ENCODE results near the gene C12orf60. TPM values are rescaled to one million over a fixed set of nuclear protein-coding genes. Genes with fewer than 3 reads are reported as not detected.
"Not testable (repeated sequence)": the region's sequence is repeated elsewhere in the genome, so short reads cannot be mapped to it uniquely, and the experiment has no call there.

C12orf60 gene
- total RNA-seq, 1 experiment from 2014 or later = 0.54 TPM

DNA sequence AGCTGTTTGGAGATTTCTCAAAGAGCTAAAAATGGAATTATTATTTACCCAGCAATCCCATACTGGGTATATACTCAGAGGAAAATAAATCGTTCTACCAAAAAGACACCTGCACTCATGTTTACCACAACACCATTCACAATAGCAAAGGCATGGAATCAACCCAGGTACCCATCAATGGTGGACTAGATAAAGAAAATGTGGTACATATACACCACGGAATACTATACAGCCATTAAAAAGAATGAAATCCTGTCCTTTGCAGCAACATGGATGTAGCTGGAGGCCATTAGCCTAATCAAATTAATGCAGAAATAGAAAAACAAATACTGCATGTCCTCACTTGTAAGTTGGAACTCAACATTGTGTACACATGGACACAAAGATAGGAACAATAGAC is 38.1 kb upstream of the C12orf60 start:
- intact Hi-C loops (cut with micrococcal nuclease; ENCODE audit: unreplicated experiment) = no loop called here
- CTCF ChIA-PET = no interaction called here
- Histone ChIP-seq H3K27ac (ENCODE audit: low read length) (no peak overlapping the region), H3K36me3 (ENCODE audit: control insufficient read depth, insufficient read depth, low read length) (no peaks in the 10 kb centered on the region; the same call in 1 of the 2 replicates), H3K9me3 (ENCODE audit: control insufficient read depth, insufficient read depth, low read depth, low read length) (no peaks in the 10 kb centered on the region), H3K27me3 (ENCODE audit: control insufficient read depth, insufficient read depth, low read length) (no peaks in the 10 kb centered on the region), H3K4me3 (ENCODE audit: low read depth in 2 of 2, low read length in 2 of 2) (no peak overlapping the region), H3K4me1 (ENCODE audit: control insufficient read depth, insufficient read depth, low read length) (no peaks in the 10 kb centered on the region)
- no peak for ATAC-seq
- DNase-seq (ENCODE audit: low read depth, low spot score) = no peak
- POLR2A ChIA-PET = no interaction called here
- BruUV-seq (replicated peaks) = no TSS peak
- TF ChIP-seq, protein P1, sequence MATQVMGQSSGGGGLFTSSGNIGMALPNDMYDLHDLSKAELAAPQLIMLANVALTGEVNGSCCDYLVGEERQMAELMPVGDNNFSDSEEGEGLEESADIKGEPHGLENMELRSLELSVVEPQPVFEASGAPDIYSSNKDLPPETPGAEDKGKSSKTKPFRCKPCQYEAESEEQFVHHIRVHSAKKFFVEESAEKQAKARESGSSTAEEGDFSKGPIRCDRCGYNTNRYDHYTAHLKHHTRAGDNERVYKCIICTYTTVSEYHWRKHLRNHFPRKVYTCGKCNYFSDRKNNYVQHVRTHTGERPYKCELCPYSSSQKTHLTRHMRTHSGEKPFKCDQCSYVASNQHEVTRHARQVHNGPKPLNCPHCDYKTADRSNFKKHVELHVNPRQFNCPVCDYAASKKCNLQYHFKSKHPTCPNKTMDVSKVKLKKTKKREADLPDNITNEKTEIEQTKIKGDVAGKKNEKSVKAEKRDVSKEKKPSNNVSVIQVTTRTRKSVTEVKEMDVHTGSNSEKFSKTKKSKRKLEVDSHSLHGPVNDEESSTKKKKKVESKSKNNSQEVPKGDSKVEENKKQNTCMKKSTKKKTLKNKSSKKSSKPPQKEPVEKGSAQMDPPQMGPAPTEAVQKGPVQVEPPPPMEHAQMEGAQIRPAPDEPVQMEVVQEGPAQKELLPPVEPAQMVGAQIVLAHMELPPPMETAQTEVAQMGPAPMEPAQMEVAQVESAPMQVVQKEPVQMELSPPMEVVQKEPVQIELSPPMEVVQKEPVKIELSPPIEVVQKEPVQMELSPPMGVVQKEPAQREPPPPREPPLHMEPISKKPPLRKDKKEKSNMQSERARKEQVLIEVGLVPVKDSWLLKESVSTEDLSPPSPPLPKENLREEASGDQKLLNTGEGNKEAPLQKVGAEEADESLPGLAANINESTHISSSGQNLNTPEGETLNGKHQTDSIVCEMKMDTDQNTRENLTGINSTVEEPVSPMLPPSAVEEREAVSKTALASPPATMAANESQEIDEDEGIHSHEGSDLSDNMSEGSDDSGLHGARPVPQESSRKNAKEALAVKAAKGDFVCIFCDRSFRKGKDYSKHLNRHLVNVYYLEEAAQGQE (IDR thresholded peaks at IDR 0.05; ENCODE audit: insufficient read depth in 1 of 2, low read depth in 2 of 2, low read length in 1 of 2) = no peak
- no peak for TF ChIP-seq TCF7L2 (IDR thresholded peaks at IDR 0.05; ENCODE audit: low read depth, low read length)
- no peak for TF ChIP-seq POLR2AphosphoS5 (IDR thresholded peaks at IDR 0.05; ENCODE audit: low read depth, low read length)
- TF ChIP-seq, protein P2, sequence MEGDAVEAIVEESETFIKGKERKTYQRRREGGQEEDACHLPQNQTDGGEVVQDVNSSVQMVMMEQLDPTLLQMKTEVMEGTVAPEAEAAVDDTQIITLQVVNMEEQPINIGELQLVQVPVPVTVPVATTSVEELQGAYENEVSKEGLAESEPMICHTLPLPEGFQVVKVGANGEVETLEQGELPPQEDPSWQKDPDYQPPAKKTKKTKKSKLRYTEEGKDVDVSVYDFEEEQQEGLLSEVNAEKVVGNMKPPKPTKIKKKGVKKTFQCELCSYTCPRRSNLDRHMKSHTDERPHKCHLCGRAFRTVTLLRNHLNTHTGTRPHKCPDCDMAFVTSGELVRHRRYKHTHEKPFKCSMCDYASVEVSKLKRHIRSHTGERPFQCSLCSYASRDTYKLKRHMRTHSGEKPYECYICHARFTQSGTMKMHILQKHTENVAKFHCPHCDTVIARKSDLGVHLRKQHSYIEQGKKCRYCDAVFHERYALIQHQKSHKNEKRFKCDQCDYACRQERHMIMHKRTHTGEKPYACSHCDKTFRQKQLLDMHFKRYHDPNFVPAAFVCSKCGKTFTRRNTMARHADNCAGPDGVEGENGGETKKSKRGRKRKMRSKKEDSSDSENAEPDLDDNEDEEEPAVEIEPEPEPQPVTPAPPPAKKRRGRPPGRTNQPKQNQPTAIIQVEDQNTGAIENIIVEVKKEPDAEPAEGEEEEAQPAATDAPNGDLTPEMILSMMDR (IDR thresholded peaks at IDR 0.05) = no peak
- no peak for TF ChIP-seq SIN3A (IDR thresholded peaks at IDR 0.05; ENCODE audit: borderline replicate concordance, insufficient read depth, low read depth, low read length)
- in situ Hi-C loops (cut with HindIII; ENCODE audit: low pct_unique_long_range_greater_than_20kb, low sequenced_read_pairs) = no loop called here

DNA sequence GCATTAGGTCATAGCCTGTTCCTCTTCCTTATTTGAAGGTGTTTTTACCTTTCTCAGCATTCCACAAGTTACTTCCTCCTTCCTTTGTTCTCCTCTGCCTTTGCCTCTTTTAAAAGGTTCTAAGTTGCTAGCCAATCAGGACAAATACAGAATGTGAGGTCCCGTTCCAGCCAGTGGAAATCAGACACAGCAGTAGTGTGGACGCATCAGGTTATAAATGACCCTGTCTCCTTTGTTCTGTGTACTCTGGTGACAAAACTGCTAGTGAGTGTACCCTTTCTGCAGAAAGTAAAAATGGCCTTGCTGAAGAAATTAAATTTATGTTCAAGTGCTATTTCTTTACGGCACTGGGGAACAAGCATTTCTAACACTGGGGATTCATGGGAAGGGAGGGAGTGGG is 37.5 kb upstream of the C12orf60 start:
- in situ Hi-C loops (cut with HindIII; ENCODE audit: low pct_unique_long_range_greater_than_20kb, low sequenced_read_pairs); intact Hi-C loops (cut with micrococcal nuclease; ENCODE audit: unreplicated experiment); POLR2A ChIA-PET; H3K9me3 ChIP-seq (ENCODE audit: control insufficient read depth, insufficient read depth, low read depth, low read length); H3K36me3 ChIP-seq (ENCODE audit: control insufficient read depth, insufficient read depth, low read length); H3K4me3 ChIP-seq (ENCODE audit: low read depth in 2 of 2, low read length in 2 of 2); H3K4me1 ChIP-seq (ENCODE audit: control insufficient read depth, insufficient read depth, low read length); BruUV-seq (replicated peaks); DNase-seq (ENCODE audit: low read depth, low spot score); H3K27ac ChIP-seq (ENCODE audit: low read length); H3K27me3 ChIP-seq (ENCODE audit: control insufficient read depth, insufficient read depth, low read length); ATAC-seq; CTCF ChIA-PET: not testable (repeated sequence)

DNA sequence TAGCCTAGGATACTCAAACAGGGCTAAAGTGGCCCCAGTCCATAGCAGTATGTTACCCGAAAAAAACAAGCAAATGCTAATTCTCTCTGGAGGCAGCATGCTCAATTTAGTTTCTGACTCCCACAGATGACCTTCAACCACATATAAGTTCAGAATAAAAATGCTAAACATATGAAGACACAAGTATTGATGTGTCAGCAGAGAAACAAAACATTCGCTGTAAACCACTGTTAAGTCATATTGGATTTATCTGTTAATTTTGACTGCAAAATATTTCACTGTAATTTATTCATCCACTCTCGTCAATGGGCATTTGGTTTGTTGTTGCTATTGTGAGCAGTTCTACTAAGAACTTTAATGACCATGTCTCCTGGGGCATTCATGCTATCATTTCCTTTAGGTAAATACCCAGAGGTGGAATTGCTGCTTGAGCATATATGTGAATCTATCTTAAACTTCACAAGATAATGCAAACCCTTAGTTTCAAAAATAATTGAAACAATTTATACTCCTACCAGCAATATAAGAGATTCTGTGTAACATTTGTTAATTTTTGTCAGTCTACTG is 36.7 kb upstream of the C12orf60 start:
- POLR2A ChIA-PET = no interaction called here
- Histone ChIP-seq H3K9me3 (ENCODE audit: control insufficient read depth, insufficient read depth, low read depth, low read length) (no peaks in the 10 kb centered on the region), H3K4me1 (ENCODE audit: control insufficient read depth, insufficient read depth, low read length) (no peaks in the 10 kb centered on the region), H3K27ac (ENCODE audit: low read length) (no peak overlapping the region), H3K4me3 (ENCODE audit: low read depth in 2 of 2, low read length in 2 of 2) (no peak overlapping the region), H3K36me3 (ENCODE audit: control insufficient read depth, insufficient read depth, low read length) (no peaks in the 10 kb centered on the region; the same call in none of the 2 replicates), H3K27me3 (ENCODE audit: control insufficient read depth, insufficient read depth, low read length) (no peaks in the 10 kb centered on the region)
- in situ Hi-C loops (cut with HindIII; ENCODE audit: low pct_unique_long_range_greater_than_20kb, low sequenced_read_pairs) (no loop called here), intact Hi-C loops (cut with micrococcal nuclease; ENCODE audit: unreplicated experiment) (no loop called here)
- CTCF ChIA-PET = no interaction called here
- BruUV-seq (replicated peaks) = no TSS peak
- no peak for ATAC-seq
- no peak for DNase-seq (ENCODE audit: low read depth, low spot score)
- TF ChIP-seq, protein P1 (IDR thresholded peaks at IDR 0.05; ENCODE audit: insufficient read depth in 1 of 2, low read depth in 2 of 2, low read length in 1 of 2) = no peak
- TF ChIP-seq SIN3A (IDR thresholded peaks at IDR 0.05; ENCODE audit: borderline replicate concordance, insufficient read depth, low read depth, low read length) = no peak
- TF ChIP-seq TCF7L2 (IDR thresholded peaks at IDR 0.05; ENCODE audit: low read depth, low read length) = no peak
- TF ChIP-seq POLR2AphosphoS5 (IDR thresholded peaks at IDR 0.05; ENCODE audit: low read depth, low read length) = no peak
- TF ChIP-seq, protein P2 (IDR thresholded peaks at IDR 0.05) = no peak

Measured in Panc1 (cell line).